Neural cell (in vitro differentiated cells): ENCODE data around the gene XRN1.

Source experiments
- CTCF ChIP-seq: fragments of 450-650 bp; IDR thresholded peaks from 2 replicates; pipeline ENCODE4 v1.5.1; 2014; ENCODE audit warnings: antibody characterized with exemption, mild to moderate bottlenecking, moderate library complexity; ENCODE audit not compliant: poor library complexity, severe bottlenecking
- EP300 ChIP-seq: fragments of 450-650 bp; conservative IDR thresholded peaks from 2 replicates; pipeline ENCODE4 v1.6.1; 2014; ENCODE audit warnings: antibody characterized with exemption, mild to moderate bottlenecking, moderate library complexity; ENCODE audit not compliant: poor library complexity, severe bottlenecking
- EZH2 ChIP-seq: fragments of 200-600, 300-800 bp; shearing (Covaris generic), sonication (generic); IDR thresholded peaks from 2 replicates; pipeline ENCODE4 v1.6.1; 2014; ENCODE audit warnings: antibody characterized with exemption, low read length, borderline replicate concordance, mild to moderate bottlenecking; ENCODE audit not compliant: insufficient read depth, poor library complexity, severe bottlenecking
- SMC3 ChIP-seq: fragments of 450-650 bp; conservative IDR thresholded peaks from 2 replicates; pipeline ENCODE4 v1.6.1; 2014; ENCODE audit warnings: antibody characterized with exemption, mild to moderate bottlenecking, moderate library complexity; ENCODE audit not compliant: poor library complexity
- TF ChIP-seq, protein P1 (sequence below): IDR thresholded peaks from 2 replicates; pipeline ENCODE4 v1.6.1; 2012; ENCODE audit warnings: borderline replicate concordance

DNA sequence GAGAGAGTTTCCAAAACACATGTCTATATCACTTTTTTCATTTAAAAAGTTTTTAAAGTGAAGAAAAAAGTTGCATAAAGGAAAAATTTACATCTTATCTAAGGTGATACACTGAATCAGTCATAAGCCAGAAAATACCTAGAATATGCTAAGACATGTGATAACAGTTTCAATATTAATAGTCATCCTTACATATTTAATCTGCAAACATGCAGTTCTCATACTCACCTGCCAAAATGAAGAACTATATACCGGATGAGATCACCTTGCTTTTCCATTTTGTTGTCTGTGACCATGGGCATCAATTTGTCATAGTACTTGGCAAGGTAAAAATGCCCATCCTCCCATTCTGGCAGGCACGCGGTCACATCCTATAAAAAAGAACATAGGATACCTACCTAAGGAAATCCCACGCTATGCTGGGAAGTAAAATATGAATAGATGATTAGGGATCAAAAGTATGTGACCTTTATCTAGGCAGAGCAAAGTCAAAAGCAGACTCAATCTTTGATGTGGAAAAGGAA is 37.1 kb upstream of the XRN1 start:
- TF ChIP-seq CTCF (no peak), EZH2 (no peak), EP300 (no peak), SMC3 (no peak)
- TF ChIP-seq, protein P1, sequence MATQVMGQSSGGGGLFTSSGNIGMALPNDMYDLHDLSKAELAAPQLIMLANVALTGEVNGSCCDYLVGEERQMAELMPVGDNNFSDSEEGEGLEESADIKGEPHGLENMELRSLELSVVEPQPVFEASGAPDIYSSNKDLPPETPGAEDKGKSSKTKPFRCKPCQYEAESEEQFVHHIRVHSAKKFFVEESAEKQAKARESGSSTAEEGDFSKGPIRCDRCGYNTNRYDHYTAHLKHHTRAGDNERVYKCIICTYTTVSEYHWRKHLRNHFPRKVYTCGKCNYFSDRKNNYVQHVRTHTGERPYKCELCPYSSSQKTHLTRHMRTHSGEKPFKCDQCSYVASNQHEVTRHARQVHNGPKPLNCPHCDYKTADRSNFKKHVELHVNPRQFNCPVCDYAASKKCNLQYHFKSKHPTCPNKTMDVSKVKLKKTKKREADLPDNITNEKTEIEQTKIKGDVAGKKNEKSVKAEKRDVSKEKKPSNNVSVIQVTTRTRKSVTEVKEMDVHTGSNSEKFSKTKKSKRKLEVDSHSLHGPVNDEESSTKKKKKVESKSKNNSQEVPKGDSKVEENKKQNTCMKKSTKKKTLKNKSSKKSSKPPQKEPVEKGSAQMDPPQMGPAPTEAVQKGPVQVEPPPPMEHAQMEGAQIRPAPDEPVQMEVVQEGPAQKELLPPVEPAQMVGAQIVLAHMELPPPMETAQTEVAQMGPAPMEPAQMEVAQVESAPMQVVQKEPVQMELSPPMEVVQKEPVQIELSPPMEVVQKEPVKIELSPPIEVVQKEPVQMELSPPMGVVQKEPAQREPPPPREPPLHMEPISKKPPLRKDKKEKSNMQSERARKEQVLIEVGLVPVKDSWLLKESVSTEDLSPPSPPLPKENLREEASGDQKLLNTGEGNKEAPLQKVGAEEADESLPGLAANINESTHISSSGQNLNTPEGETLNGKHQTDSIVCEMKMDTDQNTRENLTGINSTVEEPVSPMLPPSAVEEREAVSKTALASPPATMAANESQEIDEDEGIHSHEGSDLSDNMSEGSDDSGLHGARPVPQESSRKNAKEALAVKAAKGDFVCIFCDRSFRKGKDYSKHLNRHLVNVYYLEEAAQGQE, result no peak
